Neural progenitor cell (in vitro differentiated cells): ENCODE measurements around the gene CCDC126.

Experiments used
- EZH2 ChIP-seq: fragments of 200-600 bp; sonication (generic); IDR thresholded peaks from 2 replicates; pipeline ENCODE4 v1.6.1; 2017; ENCODE audit warnings: antibody characterized with exemption, mild to moderate bottlenecking, moderate library complexity
- EZH2phosphoT487 ChIP-seq: fragments of 200-600 bp; sonication (generic); IDR thresholded peaks from 2 replicates; pipeline ENCODE4 v1.6.1; 2017; ENCODE audit warnings: antibody characterized with exemption
- TF ChIP-seq, protein P1 (sequence below): fragments of 200-600 bp; sonication (generic); IDR thresholded peaks from 2 replicates; pipeline ENCODE4 v1.5.1; 2017; ENCODE audit warnings: antibody characterized with exemption, mild to moderate bottlenecking

DNA sequence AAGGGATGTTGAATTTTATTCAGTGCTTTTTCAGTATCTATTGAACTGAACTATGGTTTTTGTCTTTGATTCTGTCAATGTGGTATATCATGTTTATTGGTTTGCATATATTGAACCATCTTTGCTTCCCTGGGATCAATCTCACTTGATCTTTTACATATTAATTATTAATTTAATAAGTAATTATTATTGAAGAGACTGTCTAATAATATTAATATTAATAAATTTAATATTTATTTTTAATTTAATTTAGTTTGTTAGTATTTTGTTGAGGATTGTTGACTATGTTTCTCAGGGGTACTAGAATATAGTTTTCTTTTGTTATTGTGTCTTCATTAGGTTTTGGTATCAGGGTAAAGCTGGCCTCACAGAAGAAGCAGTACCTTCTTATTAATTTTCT, 38.9 kb upstream of the CCDC126 start:
- TF ChIP-seq, protein P1, sequence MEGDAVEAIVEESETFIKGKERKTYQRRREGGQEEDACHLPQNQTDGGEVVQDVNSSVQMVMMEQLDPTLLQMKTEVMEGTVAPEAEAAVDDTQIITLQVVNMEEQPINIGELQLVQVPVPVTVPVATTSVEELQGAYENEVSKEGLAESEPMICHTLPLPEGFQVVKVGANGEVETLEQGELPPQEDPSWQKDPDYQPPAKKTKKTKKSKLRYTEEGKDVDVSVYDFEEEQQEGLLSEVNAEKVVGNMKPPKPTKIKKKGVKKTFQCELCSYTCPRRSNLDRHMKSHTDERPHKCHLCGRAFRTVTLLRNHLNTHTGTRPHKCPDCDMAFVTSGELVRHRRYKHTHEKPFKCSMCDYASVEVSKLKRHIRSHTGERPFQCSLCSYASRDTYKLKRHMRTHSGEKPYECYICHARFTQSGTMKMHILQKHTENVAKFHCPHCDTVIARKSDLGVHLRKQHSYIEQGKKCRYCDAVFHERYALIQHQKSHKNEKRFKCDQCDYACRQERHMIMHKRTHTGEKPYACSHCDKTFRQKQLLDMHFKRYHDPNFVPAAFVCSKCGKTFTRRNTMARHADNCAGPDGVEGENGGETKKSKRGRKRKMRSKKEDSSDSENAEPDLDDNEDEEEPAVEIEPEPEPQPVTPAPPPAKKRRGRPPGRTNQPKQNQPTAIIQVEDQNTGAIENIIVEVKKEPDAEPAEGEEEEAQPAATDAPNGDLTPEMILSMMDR = no peak
- TF ChIP-seq EZH2 = no peak
- no peak for TF ChIP-seq EZH2phosphoT487
